GM23248 (cell line): ENCODE measurements around the gene C1QTNF9B. TPM values are rescaled to one million over a fixed set of nuclear protein-coding genes. Genes with fewer than 3 reads are reported as not detected.
A peak's percentile ranks its signal among the peaks of the same experiment; 100 is the strongest.

Experiments
- DNase-seq: peaks from one replicate; pipeline ENCODE4 v3.0.0-alpha.2; 2015
- H2AFZ ChIP-seq: fragments of 200-600 bp; sonication (generic); 2 replicates; pipeline ENCODE4 v1.6.1; 2016; ENCODE audit warnings: antibody characterized with exemption
- H3F3A ChIP-seq: fragments of 200-600 bp; sonication (generic); 2 replicates; pipeline ENCODE4 v1.6.1; 2016; ENCODE audit warnings: mild to moderate bottlenecking, antibody characterized with exemption, mixed run types; ENCODE audit not compliant: insufficient read depth
- H3K27ac ChIP-seq: fragments of 200-600 bp; sonication (generic); 2 replicates; pipeline ENCODE4 v1.5.1; 2016; ENCODE audit warnings: mild to moderate bottlenecking
- H3K27me3 ChIP-seq: fragments of 200-600 bp; sonication (generic); replicated peaks from 2 replicates; pipeline ENCODE4 v1.6.1; 2016; ENCODE audit warnings: mild to moderate bottlenecking; ENCODE audit not compliant: insufficient read depth
- H3K36me3 ChIP-seq: fragments of 200-600 bp; sonication (generic); 2 replicates; pipeline ENCODE4 v1.6.1; 2016; ENCODE audit warnings: low read depth, mild to moderate bottlenecking
- H3K4me1 ChIP-seq: fragments of 200-600 bp; sonication (generic); 2 replicates; pipeline ENCODE4 v1.6.1; 2016; ENCODE audit warnings: mild to moderate bottlenecking; ENCODE audit not compliant: insufficient read depth
- H3K4me2 ChIP-seq: fragments of 200-600 bp; sonication (generic); one replicate; pipeline ENCODE4 v1.6.1; 2016; ENCODE audit warnings: mild to moderate bottlenecking; ENCODE audit not compliant: unreplicated experiment
- H3K4me3 ChIP-seq: fragments of 200-600 bp; sonication (generic); 2 replicates; pipeline ENCODE4 v1.5.1; 2016; ENCODE audit warnings: mild to moderate bottlenecking
- H3K79me2 ChIP-seq: fragments of 200-600 bp; sonication (generic); 2 replicates; pipeline ENCODE4 v1.6.1; 2016; ENCODE audit warnings: mild to moderate bottlenecking; ENCODE audit not compliant: insufficient read depth
- H3K9ac ChIP-seq: fragments of 200-600 bp; sonication (generic); 2 replicates; pipeline ENCODE4 v1.6.1; 2016; ENCODE audit warnings: mild to moderate bottlenecking
- H3K9me2 ChIP-seq: fragments of 200-600 bp; sonication (generic); 2 replicates; pipeline ENCODE4 v1.6.1; 2016; ENCODE audit warnings: mixed run types, mild to moderate bottlenecking, moderate library complexity; ENCODE audit not compliant: insufficient read depth
- H3K9me3 ChIP-seq: fragments of 200-600 bp; sonication (generic); one replicate; pipeline ENCODE4 v1.6.1; 2017; ENCODE audit warnings: low read depth
- H4K20me1 ChIP-seq: fragments of 200-600 bp; sonication (generic); 2 replicates; pipeline ENCODE4 v1.6.0; 2016; ENCODE audit not compliant: insufficient read depth
- EZH2 ChIP-seq: fragments of 200-600 bp; sonication (generic); IDR thresholded peaks from 2 replicates; pipeline ENCODE4 v1.6.1; 2018; ENCODE audit warnings: antibody characterized with exemption, mild to moderate bottlenecking; ENCODE audit not compliant: insufficient read depth, poor library complexity, severe bottlenecking
- EZH2phosphoT487 ChIP-seq: fragments of 200-600 bp; sonication (generic); IDR thresholded peaks from 2 replicates; pipeline ENCODE4 v1.6.1; 2018; ENCODE audit warnings: antibody characterized with exemption, moderate library complexity, mild to moderate bottlenecking, low read depth; ENCODE audit not compliant: insufficient read depth
- WGBS, 2 experiments: methylation state at CpG; one replicate each; pipeline ENCODE4 v1.1.6; 2015 to 2017; ENCODE audit warnings: low lambda C conversion rate in 2 of 2, low coverage in 1 of 2; ENCODE audit errors: missing lambda C conversion rate in 2 of 2; 5-methylcytosine and 5-hydroxymethylcytosine counted together
- in situ Hi-C: fragments of 300-500 bp; cut with MboI; formaldehyde crosslinking; loops from 2 replicates; pipeline ENCODE4 v1.15.0; 2020
- polyA plus RNA-seq: library from polyadenylated mRNA; unstranded; fragments of >200 nt; fragmentation: Nextera tagmentation; extraction: Ambion mirVana; gene quantifications from 2 replicates; pipeline ENCODE4 v1.2.1, GENCODE V29; 2016
- total RNA-seq: library from RNA; depleted of rRNA; stranded (reverse); fragments of >200 nt; shearing (Covaris generic); gene quantifications from 2 replicates; pipeline ENCODE4 v1.2.3, GENCODE V29; 2014

C1QTNF9B gene
- total and polyA plus RNA-seq, 2 experiments from 2014 or later = not detected

- Histone ChIP-seq H4K20me1 (no peaks in the 10 kb centered on the region), H3K27ac (no peak overlapping the region), H3K9me2 (no peaks in the 10 kb centered on the region), H2AFZ (no peak overlapping the region), H3K79me2 (no peaks in the 10 kb centered on the region), H3K4me3 (no peak overlapping the region), H3K4me1 (no peaks in the 10 kb centered on the region), H3K4me2 (no peak overlapping the region), H3K27me3 (no peaks in the 10 kb centered on the region), H3K9me3 (no peaks in the 10 kb centered on the region), H3K36me3 (peaks cover 4% of the 10 kb centered on the region; the same call in 1 of the 2 replicates), H3F3A (no peaks in the 10 kb centered on the region), H3K9ac (no peak overlapping the region)
- in situ Hi-C loops = no loop called here
- no peak for DNase-seq
- TF ChIP-seq EZH2phosphoT487 = no peak
- WGBS, 2 experiments = 86 to 89% methylated on average over 5 of the region's 5 CpGs
These were observed 41.1 kb downstream of the C1QTNF9B start for GRCh38 chr13:23856008-23856750.

- no peaks in the 10 kb centered on the region for H3K9me2 ChIP-seq
- no peaks in the 10 kb centered on the region for H4K20me1 ChIP-seq
- no peaks in the 10 kb centered on the region for H3K27me3 ChIP-seq
- H3K79me2 ChIP-seq = no peaks in the 10 kb centered on the region
- no peak overlapping the region for H3K9ac ChIP-seq
- H3F3A ChIP-seq = no peaks in the 10 kb centered on the region
- H3K27ac ChIP-seq = no peak overlapping the region
- no peaks in the 10 kb centered on the region for H3K9me3 ChIP-seq
- no peaks in the 10 kb centered on the region for H3K4me1 ChIP-seq
- no peak for DNase-seq
- WGBS, 2 experiments = 92 to 93% methylated on average over 3 of the region's 3 CpGs
- peaks cover 4% of the 10 kb centered on the region; the same call in 1 of the 2 replicates for H3K36me3 ChIP-seq
- in situ Hi-C loops = no loop called here
- H2AFZ ChIP-seq = no peak overlapping the region
- TF ChIP-seq EZH2phosphoT487 (no peak), EZH2 (no peak)
- H3K4me3 ChIP-seq = no peak overlapping the region
- H3K4me2 ChIP-seq = no peak overlapping the region
These were observed 41.9 kb downstream of the C1QTNF9B start for GRCh38 chr13:23855360-23855759.

GRCh38 chr13:23852351-23852750 is 45.0 kb downstream of the C1QTNF9B start:
- Histone ChIP-seq H3K9ac (no peak overlapping the region), H3K27me3 (no peaks in the 10 kb centered on the region), H3F3A (no peaks in the 10 kb centered on the region), H3K4me3 (no peak overlapping the region), H3K9me2 (no peaks in the 10 kb centered on the region), H3K9me3 (no peaks in the 10 kb centered on the region), H3K36me3 (no peaks in the 10 kb centered on the region), H3K4me1 (no peaks in the 10 kb centered on the region), H3K79me2 (no peaks in the 10 kb centered on the region), H4K20me1 (no peaks in the 10 kb centered on the region), H3K4me2 (no peak overlapping the region), H2AFZ (no peak overlapping the region), H3K27ac (no peak overlapping the region)
- WGBS, 2 experiments = 46 to 50% methylated on average over 2 of the region's 2 CpGs
- in situ Hi-C loops = no loop called here
- no peak for TF ChIP-seq EZH2phosphoT487
- no peak for TF ChIP-seq EZH2
- DNase-seq = no peak

- Histone ChIP-seq H3K79me2 (no peaks in the 10 kb centered on the region), H3K27me3 (no peaks in the 10 kb centered on the region), H3K9ac (no peak overlapping the region), H4K20me1 (no peaks in the 10 kb centered on the region), H3K4me1 (no peaks in the 10 kb centered on the region), H3K36me3 (no peaks in the 10 kb centered on the region), H3K4me2 (no peak overlapping the region), H3F3A (no peaks in the 10 kb centered on the region), H3K4me3 (no peak overlapping the region), H3K9me3 (no peaks in the 10 kb centered on the region), H3K9me2 (no peaks in the 10 kb centered on the region), H2AFZ (no peak overlapping the region), H3K27ac (no peak overlapping the region)
- in situ Hi-C loops = no loop called here
- TF ChIP-seq EZH2phosphoT487 (no peak), EZH2 (no peak)
- DNase-seq = peak; percentile 26
- WGBS, 2 experiments = 82% methylated on average over 2 of the region's 2 CpGs
These were observed 46.2 kb downstream of the C1QTNF9B start for GRCh38 chr13:23851106-23851505.
